CD14-positive monocyte (primary cell): ENCODE results near the gene NEK9. TPM values are rescaled to one million over a fixed set of nuclear protein-coding genes. Genes with fewer than 3 reads are reported as not detected.
A peak's percentile ranks its signal among the peaks of the same experiment; 100 is the strongest.

ENCODE experiments used
- DNase-seq, 3 donors: peaks; one replicate each; pipeline ENCODE4 v3.0.0-alpha.2; 2011 to 2022
- H2AFZ ChIP-seq: 2 replicates; pipeline ENCODE4 v1.6.0; 2012; ENCODE audit warnings: mild to moderate bottlenecking, low read depth, low read length, inconsistent platforms; ENCODE audit not compliant: insufficient read depth, poor library complexity, severe bottlenecking
- H3K27ac ChIP-seq, 2 donors: 1 replicate in 1 of 2; 2 replicates in 1 of 2; pipeline ENCODE4 v1.5.1; 2012 to 2013; ENCODE audit warnings: low read length in 2 of 2, control low read depth in 1 of 2, inconsistent platforms in 1 of 2, low read depth in 1 of 2, mild to moderate bottlenecking in 1 of 2
- H3K27me3 ChIP-seq, 2 donors: one replicate each; pipeline versions ENCODE4 v1.6.0 to v1.6.1; 2011 to 2013; ENCODE audit warnings: low read length in 2 of 2; ENCODE audit not compliant: control insufficient read depth in 2 of 2, insufficient read depth in 2 of 2
- H3K36me3 ChIP-seq, 2 donors: replicated peaks in 1 of 2; 1 replicate in 1 of 2; 2 replicates in 1 of 2; pipeline versions ENCODE4 v1.5.1 to v1.6.1; 2012 to 2013; ENCODE audit warnings: low read length in 2 of 2, control low read depth in 1 of 2, inconsistent platforms in 1 of 2, mild to moderate bottlenecking in 1 of 2; ENCODE audit not compliant: insufficient read depth in 2 of 2, control insufficient read depth in 1 of 2
- H3K4me1 ChIP-seq, 2 donors: 1 replicate in 1 of 2; 2 replicates in 1 of 2; pipeline versions ENCODE4 v1.5.1 to v1.6.1; 2012 to 2013; ENCODE audit warnings: low read length in 2 of 2, control low read depth in 1 of 2, inconsistent platforms in 1 of 2, mild to moderate bottlenecking in 1 of 2, moderate library complexity in 1 of 2; ENCODE audit not compliant: insufficient read depth in 2 of 2, control insufficient read depth in 1 of 2
- H3K4me2 ChIP-seq: replicated peaks from 2 replicates; pipeline ENCODE3; 2012; ENCODE audit warnings: low read length, moderate library complexity, mild to moderate bottlenecking; ENCODE audit not compliant: poor library complexity, severe bottlenecking; ENCODE audit errors: extremely low read depth
- H3K4me3 ChIP-seq, 3 experiments: fragments of 200-600 bp in 1 of 3; sonication (generic) in 1 of 3; replicated peaks in 1 of 3; 1 replicate in 2 of 3; 2 replicates in 1 of 3; pipeline ENCODE4 v1.5.1; 2011 to 2013; ENCODE audit warnings: low read length in 3 of 3, mild to moderate bottlenecking in 3 of 3, control low read depth in 2 of 3, low read depth in 2 of 3, inconsistent platforms in 1 of 3, moderate library complexity in 1 of 3
- H3K79me2 ChIP-seq: 2 replicates; pipeline ENCODE4 v1.6.0; 2012; ENCODE audit warnings: mild to moderate bottlenecking, control low read depth, inconsistent platforms, low read length, moderate library complexity; ENCODE audit not compliant: insufficient read depth
- H3K9ac ChIP-seq: 2 replicates; pipeline ENCODE4 v1.6.0; 2017; ENCODE audit warnings: low read length, mild to moderate bottlenecking; ENCODE audit not compliant: insufficient read depth, poor library complexity, severe bottlenecking
- H3K9me3 ChIP-seq, 2 donors: replicated peaks in 1 of 2; 1 replicate in 1 of 2; 2 replicates in 1 of 2; pipeline versions ENCODE4 v1.5.1 to v1.6.1; 2012 to 2013; ENCODE audit warnings: low read length in 2 of 2, control low read depth in 1 of 2; ENCODE audit not compliant: control insufficient read depth in 1 of 2, insufficient read depth in 1 of 2
- H4K20me1 ChIP-seq: 2 replicates; pipeline ENCODE4 v1.6.0; 2012; ENCODE audit warnings: mild to moderate bottlenecking, low read length, control low read depth, moderate library complexity; ENCODE audit not compliant: insufficient read depth
- H3K27ac Mint-ChIP-seq, 7 donors: one replicate each; pipeline ENCODE4 v1.8.0; 2020; ENCODE audit warnings: mild to moderate bottlenecking in 7 of 7, mixed read lengths in 7 of 7, moderate library complexity in 6 of 7, inconsistent platforms in 2 of 7
- H3K27me3 Mint-ChIP-seq, 3 donors: one replicate each; pipeline ENCODE4 v1.8.0; 2021 to 2022; ENCODE audit warnings: low read depth in 3 of 3, mild to moderate bottlenecking in 3 of 3, mixed read lengths in 3 of 3, moderate library complexity in 3 of 3, inconsistent platforms in 1 of 3
- H3K36me3 Mint-ChIP-seq, 2 donors: one replicate each; pipeline ENCODE4 v1.8.0; 2020; ENCODE audit warnings: mixed read lengths in 2 of 2, inconsistent platforms in 1 of 2, mild to moderate bottlenecking in 1 of 2
- H3K4me1 Mint-ChIP-seq: one replicate; pipeline ENCODE4 v1.8.0; 2020; ENCODE audit warnings: mild to moderate bottlenecking, mixed read lengths
- H3K4me3 Mint-ChIP-seq, 2 donors: one replicate each; pipeline ENCODE4 v1.8.0; 2020; ENCODE audit warnings: mild to moderate bottlenecking in 2 of 2, mixed read lengths in 2 of 2, moderate library complexity in 1 of 2
- H3K9me3 Mint-ChIP-seq, 7 donors: one replicate each; pipeline ENCODE4 v1.8.0; 2020 to 2022; ENCODE audit warnings: mixed read lengths in 7 of 7, mild to moderate bottlenecking in 6 of 7, moderate library complexity in 6 of 7, inconsistent platforms in 2 of 7
- WGBS: methylation state at CpG from one replicate; pipeline ENCODE4 v1.1.5; 2013; ENCODE audit warnings: missing lambda C conversion rate; ENCODE audit not compliant: insufficient coverage; 5-methylcytosine and 5-hydroxymethylcytosine counted together
- intact Hi-C, 2 donors: fragments of 100-400 bp; cut with micrococcal nuclease; formaldehyde crosslinking; loops; one replicate each; pipeline versions ENCODE4 v1.15.0 to v1.15.1; 2023
- polyA plus RNA-seq, 3 donors: library from polyadenylated mRNA; depleted of rRNA in 1 of 3; unstranded in 2 of 3; stranded (reverse) in 1 of 3; fragments of 300-500 nt in 2 of 3; fragments of >200 nt in 1 of 3; fragmentation: Illumina TruSeq in 2 of 3; gene quantifications; 1 replicate in 2 of 3; 2 replicates in 1 of 3; pipeline ENCODE4 v1.2.3, GENCODE V29; 2012 to 2021
- TF ChIP-seq, protein P1 (sequence below): fragments of 200-600 bp; IDR thresholded peaks from one replicate; pipeline ENCODE4 v1.8.0; 2022; ENCODE audit warnings: antibody characterized with exemption, mild to moderate bottlenecking

NEK9 gene
- polyA plus RNA-seq, 3 donors, result 8.9 to 27.8 (median 10.1) TPM

DNA sequence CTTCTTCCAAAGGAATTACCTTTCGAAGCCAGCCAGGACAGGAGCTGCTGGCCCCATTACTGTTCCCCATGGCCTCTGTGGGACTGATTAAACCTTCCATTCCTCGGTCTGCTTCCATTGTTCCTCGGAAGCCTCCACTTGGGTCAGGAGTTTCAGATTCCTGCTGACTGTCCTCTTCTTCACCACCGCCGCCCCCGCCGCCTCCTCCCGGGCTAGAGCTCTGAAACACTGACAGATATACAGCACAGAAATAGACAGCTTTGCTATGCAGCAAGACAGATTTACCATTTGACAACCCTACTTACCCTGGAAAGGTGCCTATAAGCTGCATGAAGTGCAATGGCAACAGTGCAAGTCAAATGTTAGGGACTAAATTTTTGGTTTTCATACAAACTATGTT, 35.6 kb downstream of the NEK9 start:
- Histone ChIP-seq H3K4me1 (no peaks in the 10 kb centered on the region), H3K9ac (no peak overlapping the region), H3K79me2 (no peaks in the 10 kb centered on the region), H2AFZ (no peak overlapping the region), H3K27ac (no peak overlapping the region), H3K27me3 (no peaks in the 10 kb centered on the region), H3K9me3 (no peaks in the 10 kb centered on the region), H3K4me2 (no peak overlapping the region), H4K20me1 (peaks cover 6% of the 10 kb centered on the region), H3K4me3 (no peak overlapping the region), H3K36me3 (peaks cover 80 to 92% of the 10 kb centered on the region in 2 donors)
- Mint-ChIP-seq H3K9me3 (no peaks in the 10 kb centered on the region), H3K27ac (peak overlapping the region in 1 of 7 donors; percentile 50), H3K4me3 (no peak overlapping the region), H3K36me3 (peaks cover 68 to 89% of the 10 kb centered on the region in 2 donors), H3K4me1 (no peaks in the 10 kb centered on the region), H3K27me3 (no peaks in the 10 kb centered on the region)
- WGBS, result 100% methylated on average over 1 of the region's 8 CpGs
- TF ChIP-seq, protein P1, sequence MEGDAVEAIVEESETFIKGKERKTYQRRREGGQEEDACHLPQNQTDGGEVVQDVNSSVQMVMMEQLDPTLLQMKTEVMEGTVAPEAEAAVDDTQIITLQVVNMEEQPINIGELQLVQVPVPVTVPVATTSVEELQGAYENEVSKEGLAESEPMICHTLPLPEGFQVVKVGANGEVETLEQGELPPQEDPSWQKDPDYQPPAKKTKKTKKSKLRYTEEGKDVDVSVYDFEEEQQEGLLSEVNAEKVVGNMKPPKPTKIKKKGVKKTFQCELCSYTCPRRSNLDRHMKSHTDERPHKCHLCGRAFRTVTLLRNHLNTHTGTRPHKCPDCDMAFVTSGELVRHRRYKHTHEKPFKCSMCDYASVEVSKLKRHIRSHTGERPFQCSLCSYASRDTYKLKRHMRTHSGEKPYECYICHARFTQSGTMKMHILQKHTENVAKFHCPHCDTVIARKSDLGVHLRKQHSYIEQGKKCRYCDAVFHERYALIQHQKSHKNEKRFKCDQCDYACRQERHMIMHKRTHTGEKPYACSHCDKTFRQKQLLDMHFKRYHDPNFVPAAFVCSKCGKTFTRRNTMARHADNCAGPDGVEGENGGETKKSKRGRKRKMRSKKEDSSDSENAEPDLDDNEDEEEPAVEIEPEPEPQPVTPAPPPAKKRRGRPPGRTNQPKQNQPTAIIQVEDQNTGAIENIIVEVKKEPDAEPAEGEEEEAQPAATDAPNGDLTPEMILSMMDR, result no peak
- DNase-seq, result no peak
- intact Hi-C loops, result no loop called here

DNA sequence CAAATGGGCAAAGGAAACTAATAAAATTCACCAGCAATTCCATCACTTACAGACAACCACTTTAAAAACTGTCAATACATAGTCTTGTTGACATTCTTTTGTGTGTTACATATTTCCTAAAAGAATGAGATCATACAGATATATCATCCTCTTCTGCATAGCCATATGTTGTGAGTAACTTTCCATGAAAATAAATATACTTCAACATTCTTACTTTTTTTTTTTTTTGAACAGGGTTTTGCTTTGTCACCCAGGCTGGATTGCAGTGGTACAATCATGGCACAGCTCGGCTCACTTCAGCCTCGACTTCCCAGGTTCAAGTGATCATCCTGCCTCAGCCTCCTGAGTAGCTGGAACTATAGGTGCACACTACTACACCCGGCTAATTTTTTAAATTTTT, 36.5 kb downstream of the NEK9 start:
- H3K27ac Mint-ChIP-seq, result peak overlapping the region in 1 of 7 donors; percentile 10
- Histone ChIP-seq H3K79me2 (no peaks in the 10 kb centered on the region), H3K4me2 (no peak overlapping the region), H3K27ac (no peak overlapping the region), H3K36me3 (peaks cover 82 to 92% of the 10 kb centered on the region in 2 donors), H2AFZ (no peak overlapping the region), H3K9ac (no peak overlapping the region), H3K9me3 (no peaks in the 10 kb centered on the region), H3K4me3 (no peak overlapping the region), H3K4me1 (no peaks in the 10 kb centered on the region), H4K20me1 (peaks cover 6% of the 10 kb centered on the region), H3K27me3 (no peaks in the 10 kb centered on the region)
- TF ChIP-seq, protein P1, result no peak
- no peak overlapping the region for H3K4me3 Mint-ChIP-seq
- H3K36me3 Mint-ChIP-seq, result peaks cover 68 to 89% of the 10 kb centered on the region in 2 donors
- no peak for DNase-seq
- no peaks in the 10 kb centered on the region for H3K27me3 Mint-ChIP-seq
- intact Hi-C loops, result no loop called here
- 100% methylated on average over 1 of the region's 3 CpGs for WGBS
- no peaks in the 10 kb centered on the region for H3K4me1 Mint-ChIP-seq
- no peaks in the 10 kb centered on the region for H3K9me3 Mint-ChIP-seq
